Vagina (tissue), 2 donors: Measurements from ENCODE around the gene NANS. TPM values are rescaled to one million over a fixed set of nuclear protein-coding genes. Genes with fewer than 3 reads are reported as not detected.

Experiments used
- DNase-seq, 2 donors: peaks; one replicate each; pipeline ENCODE4 v3.0.0-alpha.2; 2017; ENCODE audit errors: extremely low spot score in 2 of 2
- H3K27ac ChIP-seq: fragments of 200-600 bp; sonication (generic); one replicate; pipeline ENCODE4 v1.5.1; 2019
- H3K27me3 ChIP-seq: fragments of 200-600 bp; sonication (generic); one replicate; pipeline ENCODE4 v1.5.1; 2019
- H3K36me3 ChIP-seq, 2 donors: fragments of 200-600 bp; sonication (generic); one replicate each; pipeline ENCODE4 v1.5.1; 2017 to 2019
- H3K4me1 ChIP-seq: fragments of 200-600 bp; sonication (generic); one replicate; pipeline ENCODE4 v1.5.1; 2019
- H3K4me3 ChIP-seq, 2 donors: fragments of 200-600 bp; sonication (generic); 1 replicate in 1 of 2; 2 replicates in 1 of 2; pipeline ENCODE4 v1.5.1; 2016 to 2019
- H3K9me3 ChIP-seq: fragments of 200-600 bp; sonication (generic); one replicate; pipeline ENCODE4 v1.5.1; 2019
- POLR2A ChIP-seq, 2 donors: fragments of 450-650 bp; IDR thresholded peaks; one replicate each; pipeline ENCODE4 v1.6.1; 2017; ENCODE audit warnings: antibody characterized with exemption in 2 of 2, mild to moderate bottlenecking in 2 of 2, moderate library complexity in 2 of 2
- POLR2AphosphoS5 ChIP-seq, 2 donors: sonication (generic); formaldehyde crosslinking; IDR thresholded peaks; one replicate each; pipeline ENCODE4 v1.9.0; 2017; ENCODE audit warnings: antibody characterized with exemption in 2 of 2, mild to moderate bottlenecking in 2 of 2, low read depth in 1 of 2; ENCODE audit not compliant: insufficient read depth in 1 of 2
- intact Hi-C: fragments of 100-400 bp; cut with DNase I; formaldehyde crosslinking; loops from one replicate; pipeline ENCODE4 v1.15.1; 2023
- total RNA-seq: library from RNA; depleted of rRNA; stranded (reverse); fragments of >200 nt; gene quantifications from one replicate; pipeline ENCODE4 v1.2.3, GENCODE V29; 2016
- TF ChIP-seq, protein P1 (sequence below), 3 experiments: fragments of 450-650 bp in 2 of 3; fragments of 200-600 bp in 1 of 3; sonication (generic) in 1 of 3; IDR thresholded peaks; one replicate each; pipeline ENCODE4 v1.5.1; 2017 to 2019; ENCODE audit warnings: antibody characterized with exemption in 3 of 3, mild to moderate bottlenecking in 2 of 3, moderate library complexity in 2 of 3

NANS gene
- total RNA-seq, 1 donor from 2014 or later = 41.7 TPM

GRCh38 chr9:98009936-98010335 lies 46.6 kb upstream of the NANS start:
- intact Hi-C loops = no loop called here
- H3K27me3 ChIP-seq = no peaks in the 10 kb centered on the region
- peak in 1 of 2 donors; percentile 69 for TF ChIP-seq POLR2AphosphoS5 (IDR thresholded peaks at IDR 0.05; ENCODE audit: insufficient read depth in 1 of 2, low read depth in 1 of 2)
- no peak for TF ChIP-seq POLR2A (IDR thresholded peaks at IDR 0.05)
- peaks cover 8% of the 10 kb centered on the region for H3K4me1 ChIP-seq
- no peaks in the 10 kb centered on the region for H3K9me3 ChIP-seq
- DNase-seq = no peak
- peaks cover 4 to 79% of the 10 kb centered on the region in 2 donors for H3K36me3 ChIP-seq
- H3K27ac ChIP-seq = no peak overlapping the region
- H3K4me3 ChIP-seq = no peak overlapping the region

GRCh38 chr9:98010445-98010844 lies 46.1 kb upstream of the NANS start:
- Histone ChIP-seq H3K36me3 (peaks cover 4 to 79% of the 10 kb centered on the region in 2 donors), H3K4me1 (peaks cover 8% of the 10 kb centered on the region), H3K9me3 (no peaks in the 10 kb centered on the region), H3K4me3 (no peak overlapping the region), H3K27me3 (no peaks in the 10 kb centered on the region), H3K27ac (no peak overlapping the region)
- intact Hi-C loops = no loop called here
- TF ChIP-seq POLR2AphosphoS5 (IDR thresholded peaks at IDR 0.05; ENCODE audit: insufficient read depth in 1 of 2, low read depth in 1 of 2) (no peak), POLR2A (IDR thresholded peaks at IDR 0.05) (no peak)
- TF ChIP-seq, protein P1, sequence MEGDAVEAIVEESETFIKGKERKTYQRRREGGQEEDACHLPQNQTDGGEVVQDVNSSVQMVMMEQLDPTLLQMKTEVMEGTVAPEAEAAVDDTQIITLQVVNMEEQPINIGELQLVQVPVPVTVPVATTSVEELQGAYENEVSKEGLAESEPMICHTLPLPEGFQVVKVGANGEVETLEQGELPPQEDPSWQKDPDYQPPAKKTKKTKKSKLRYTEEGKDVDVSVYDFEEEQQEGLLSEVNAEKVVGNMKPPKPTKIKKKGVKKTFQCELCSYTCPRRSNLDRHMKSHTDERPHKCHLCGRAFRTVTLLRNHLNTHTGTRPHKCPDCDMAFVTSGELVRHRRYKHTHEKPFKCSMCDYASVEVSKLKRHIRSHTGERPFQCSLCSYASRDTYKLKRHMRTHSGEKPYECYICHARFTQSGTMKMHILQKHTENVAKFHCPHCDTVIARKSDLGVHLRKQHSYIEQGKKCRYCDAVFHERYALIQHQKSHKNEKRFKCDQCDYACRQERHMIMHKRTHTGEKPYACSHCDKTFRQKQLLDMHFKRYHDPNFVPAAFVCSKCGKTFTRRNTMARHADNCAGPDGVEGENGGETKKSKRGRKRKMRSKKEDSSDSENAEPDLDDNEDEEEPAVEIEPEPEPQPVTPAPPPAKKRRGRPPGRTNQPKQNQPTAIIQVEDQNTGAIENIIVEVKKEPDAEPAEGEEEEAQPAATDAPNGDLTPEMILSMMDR (IDR thresholded peaks at IDR 0.05) = no peak
- DNase-seq = no peak

DNA sequence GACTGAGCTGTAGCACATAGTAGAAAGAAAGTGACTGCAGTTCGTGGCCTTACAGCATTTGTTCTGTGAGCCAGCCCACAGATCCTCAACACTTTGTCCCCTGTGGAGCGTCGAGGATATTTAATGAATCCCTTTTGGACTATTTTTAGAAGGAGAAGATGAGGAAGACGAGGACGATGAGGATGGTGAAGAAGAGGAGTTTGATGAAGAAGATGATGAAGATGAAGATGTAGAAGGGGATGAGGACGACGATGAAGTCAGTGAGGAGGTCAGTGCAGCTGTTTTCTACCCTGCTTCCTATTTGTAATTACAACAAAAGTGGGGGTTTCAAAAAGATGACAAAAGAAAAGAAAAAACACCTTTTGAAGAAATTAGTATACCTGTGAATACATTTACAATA lies 45.4 kb upstream of the NANS start:
- no peak overlapping the region for H3K27ac ChIP-seq
- no peak overlapping the region for H3K4me3 ChIP-seq
- no peaks in the 10 kb centered on the region for H3K27me3 ChIP-seq
- intact Hi-C loops = no loop called here
- TF ChIP-seq, protein P1 (IDR thresholded peaks at IDR 0.05) = no peak
- TF ChIP-seq POLR2AphosphoS5 (IDR thresholded peaks at IDR 0.05; ENCODE audit: insufficient read depth in 1 of 2, low read depth in 1 of 2) (no peak), POLR2A (IDR thresholded peaks at IDR 0.05) (no peak)
- no peaks in the 10 kb centered on the region for H3K9me3 ChIP-seq
- no peak for DNase-seq
- H3K4me1 ChIP-seq = peaks cover 8% of the 10 kb centered on the region
- peaks cover 4 to 79% of the 10 kb centered on the region in 2 donors for H3K36me3 ChIP-seq

DNA sequence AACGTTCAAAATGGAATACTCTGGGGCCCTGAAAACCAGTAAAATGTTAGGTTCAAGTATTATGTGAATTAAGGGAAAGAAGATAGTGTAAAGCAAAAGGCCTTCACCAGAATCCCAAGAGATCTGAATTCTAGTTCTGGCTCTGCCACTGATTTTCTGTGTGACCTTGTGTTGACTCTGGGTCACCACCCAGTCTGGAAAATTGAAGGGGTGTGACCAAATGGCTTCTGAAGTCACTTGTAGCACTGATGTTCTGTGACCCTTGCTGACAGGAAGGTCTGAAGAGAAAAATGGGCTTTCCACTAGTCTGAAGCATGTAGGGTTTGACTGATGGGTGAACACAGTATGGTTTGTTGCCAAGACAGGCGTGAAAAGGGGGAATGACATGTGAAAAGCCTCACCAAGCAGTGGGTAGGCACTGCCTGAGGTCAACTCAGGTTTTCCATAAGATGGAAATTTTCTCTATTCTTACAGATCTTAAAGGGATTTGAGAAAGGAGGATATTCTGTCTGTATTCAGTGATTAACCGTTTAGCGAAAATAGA lies 40.3 kb upstream of the NANS start:
- H3K4me3 ChIP-seq = no peak overlapping the region
- no peak for DNase-seq
- no peaks in the 10 kb centered on the region for H3K9me3 ChIP-seq
- TF ChIP-seq, protein P1 (IDR thresholded peaks at IDR 0.05) = no peak
- TF ChIP-seq POLR2AphosphoS5 (IDR thresholded peaks at IDR 0.05; ENCODE audit: insufficient read depth in 1 of 2, low read depth in 1 of 2) (no peak), POLR2A (IDR thresholded peaks at IDR 0.05) (no peak)
- intact Hi-C loops = no loop called here
- H3K27ac ChIP-seq = no peak overlapping the region
- H3K36me3 ChIP-seq = peaks cover 4 to 75% of the 10 kb centered on the region in 2 donors
- no peaks in the 10 kb centered on the region for H3K27me3 ChIP-seq
- no peaks in the 10 kb centered on the region for H3K4me1 ChIP-seq

GRCh38 chr9:98017306-98017705 lies 39.2 kb upstream of the NANS start:
- intact Hi-C loops = no loop called here

More at GRCh38 chr9:98017306-98017705, 39.2 kb upstream of the NANS start:
- H3K4me1 ChIP-seq = no peaks in the 10 kb centered on the region
- peaks cover 4 to 64% of the 10 kb centered on the region in 2 donors for H3K36me3 ChIP-seq
- H3K4me3 ChIP-seq = no peak overlapping the region
- no peak for DNase-seq
- TF ChIP-seq, protein P1 (IDR thresholded peaks at IDR 0.05) = no peak
- TF ChIP-seq POLR2A (IDR thresholded peaks at IDR 0.05) = no peak
- no peak for TF ChIP-seq POLR2AphosphoS5 (IDR thresholded peaks at IDR 0.05; ENCODE audit: insufficient read depth in 1 of 2, low read depth in 1 of 2)
- H3K9me3 ChIP-seq = no peaks in the 10 kb centered on the region
- no peak overlapping the region for H3K27ac ChIP-seq
- no peaks in the 10 kb centered on the region for H3K27me3 ChIP-seq
